GM10847 (cell line): ENCODE measurements around the gene NRN1.

Experiments used
- POLR2A ChIP-seq: IDR thresholded peaks from 2 replicates; pipeline ENCODE4 v1.6.1; 2011; ENCODE audit not compliant: insufficient read length; ENCODE audit errors: extremely low read depth

Gene NRN1

GRCh38 chr6:5995658-5995948 is 11.1 kb downstream of the NRN1 start:
- no peak for TF ChIP-seq POLR2A

- no peak for TF ChIP-seq POLR2A
Observed at GRCh38 chr6:5994999-5995657, 11.6 kb downstream of the NRN1 start.

- TF ChIP-seq POLR2A, result no peak
Observed at GRCh38 chr6:5994234-5994998, 12.3 kb downstream of the NRN1 start.

- no peak for TF ChIP-seq POLR2A
Observed at GRCh38 chr6:5992551-5993225, 14.0 kb downstream of the NRN1 start.

- no peak for TF ChIP-seq POLR2A
Observed at GRCh38 chr6:5990786-5991185, 15.9 kb downstream of the NRN1 start.

GRCh38 chr6:5989141-5989723 is 17.5 kb downstream of the NRN1 start:
- no peak for TF ChIP-seq POLR2A

- no peak for TF ChIP-seq POLR2A
Observed at GRCh38 chr6:5986861-5987260, 19.9 kb downstream of the NRN1 start.

- TF ChIP-seq POLR2A, result no peak
Observed at GRCh38 chr6:5984150-5985089, 22.3 kb downstream of the NRN1 start.

- no peak for TF ChIP-seq POLR2A
Observed at GRCh38 chr6:5981126-5982026, 25.3 kb downstream of the NRN1 start.

GRCh38 chr6:5979650-5980420 is 26.9 kb downstream of the NRN1 start:
- TF ChIP-seq POLR2A, result no peak

GRCh38 chr6:5976811-5977210 is 29.9 kb downstream of the NRN1 start:
- no peak for TF ChIP-seq POLR2A

GRCh38 chr6:5968817-5969734 is 37.6 kb downstream of the NRN1 start:
- no peak for TF ChIP-seq POLR2A

- no peak for TF ChIP-seq POLR2A
Observed at GRCh38 chr6:5967594-5967993, 39.1 kb downstream of the NRN1 start.

GRCh38 chr6:5962794-5963193 is 43.9 kb downstream of the NRN1 start:
- no peak for TF ChIP-seq POLR2A
